ENCODE results near the gene TRPM3. TPM values are rescaled to one million over a fixed set of nuclear protein-coding genes. Genes with fewer than 3 reads are reported as not detected.

The TRPM3 gene
- total and polyA plus RNA-seq, 9 of the 15 experiments (the other 6 are each of a cell fraction or from before 2014, with no cell fraction given), result 0.04 TPM; not detected in 8

- TF ChIP-seq RERE (CRISPR knock-in tag; IDR thresholded peaks at IDR 0.05; ENCODE audit: borderline replicate concordance) (no peak), POLR2G (IDR thresholded peaks at IDR 0.05; ENCODE audit: low read depth, low read length) (no peak), POLR2B (IDR thresholded peaks at IDR 0.05; ENCODE audit: low read depth, partially characterized antibody) (no peak)
- DNase-seq (ENCODE audit: extremely low read depth in 1 of 4, low spot score in 3 of 4) (no peak), FAIRE-seq (no peak), ATAC-seq (no peak)
- H3K9me3 ChIP-seq (replicated peaks; ENCODE audit: control insufficient read depth, insufficient read depth, low read depth, low read length), result no peaks in the 10 kb centered on the region
- BruUV-seq (replicated peaks), result no TSS peak
- CTCF ChIA-PET (ENCODE audit: low intra/inter-chr PET ratio), result no interaction called here
- intact Hi-C loops (cut with micrococcal nuclease), result no loop called here
- H3K79me2 ChIP-seq (ENCODE audit: control insufficient read depth, insufficient read depth, low read length), result no peaks in the 10 kb centered on the region
- no peak overlapping the region for H3K4me2 ChIP-seq (ENCODE audit: insufficient read depth, low read length)
- no peaks in the 10 kb centered on the region for H3K4me1 ChIP-seq (replicated peaks in 1 of 2; ENCODE audit: control insufficient read depth in 2 of 2, insufficient read depth in 2 of 2, low read length in 2 of 2)
- H3K4me3 ChIP-seq, result no peak overlapping the region
- no peaks in the 10 kb centered on the region for H4K20me1 ChIP-seq (replicated peaks; ENCODE audit: control insufficient read depth, insufficient read depth, low read length)
- H3K36me3 ChIP-seq (ENCODE audit: control insufficient read depth, insufficient read depth, low read length), result no peaks in the 10 kb centered on the region
- no peak overlapping the region for H2AFZ ChIP-seq (ENCODE audit: low read depth, low read length)
- H3K9ac ChIP-seq (ENCODE audit: insufficient read depth in 1 of 2, low read depth in 2 of 2, low read length in 2 of 2), result no peak overlapping the region
- in situ Hi-C loops (cut with MboI), result loop anchor here (25.0 kb wide), 1 partner anchor 1345 kb away; no protein-coding TSS in a partner anchor
- no peaks in the 10 kb centered on the region for H3K27me3 ChIP-seq (ENCODE audit: control insufficient read depth in 2 of 2, insufficient read depth in 2 of 2, low read length in 2 of 2)
- H3K27ac ChIP-seq (ENCODE audit: extremely low read depth, low read depth, low read length), result no peak overlapping the region
- POLR2A ChIA-PET, result no interaction called here
- H3K9me1 ChIP-seq (ENCODE audit: control insufficient read depth, insufficient read depth, low read length), result no peaks in the 10 kb centered on the region
- 9% methylated on average over 5 of the region's 7 CpGs for WGBS (ENCODE audit: insufficient coverage, low coverage, missing lambda C conversion rate)
These were observed 204.1 kb downstream of the TRPM3 start for GRCh38 chr9:70917277-70917676.

Data from K562 (cell line).